Prostate gland (tissue), 2 donors: Measurements from ENCODE around the gene JUNB. TPM values are rescaled to one million over a fixed set of nuclear protein-coding genes. Genes with fewer than 3 reads are reported as not detected.

Source experiments
- DNase-seq: peaks from one replicate; pipeline ENCODE4 v3.0.0-alpha.2; 2019; ENCODE audit warnings: low spot score
- H3K27ac ChIP-seq, 2 donors: fragments of 200-600 bp; sonication (generic); 2 replicates each; pipeline ENCODE4 v1.5.1; 2017 to 2019
- H3K27me3 ChIP-seq: fragments of 200-600 bp; sonication (generic); replicated peaks from 2 replicates; pipeline ENCODE4 v1.5.1; 2019; ENCODE audit not compliant: insufficient read depth
- H3K36me3 ChIP-seq, 2 donors: fragments of 200-600 bp; sonication (generic); 1 replicate in 1 of 2; 2 replicates in 1 of 2; pipeline versions ENCODE4 v1.5.1 to v1.8.1; 2017 to 2019
- H3K4me1 ChIP-seq: fragments of 200-600 bp; sonication (generic); replicated peaks from 2 replicates; pipeline ENCODE4 v1.5.1; 2019
- H3K4me3 ChIP-seq, 2 donors: fragments of 200-600 bp; sonication (generic); 2 replicates each; pipeline ENCODE4 v1.5.1; 2017 to 2019
- H3K9me3 ChIP-seq: fragments of 200-600 bp; sonication (generic); 2 replicates; pipeline ENCODE4 v1.5.1; 2017
- POLR2A ChIP-seq: fragments of 450-650 bp; IDR thresholded peaks from one replicate; pipeline ENCODE4 v1.6.1; 2016; ENCODE audit warnings: antibody characterized with exemption, mild to moderate bottlenecking
- POLR2AphosphoS5 ChIP-seq: sonication (generic); formaldehyde crosslinking; IDR thresholded peaks from one replicate; pipeline ENCODE4 v1.6.1; 2017; ENCODE audit warnings: antibody characterized with exemption
- WGBS: methylation state at CpG from one replicate; pipeline ENCODE4 v1.1.5; 2018; 5-methylcytosine and 5-hydroxymethylcytosine counted together
- intact Hi-C: fragments of 100-400 bp; cut with DNase I; formaldehyde crosslinking; loops from one replicate; pipeline ENCODE4 v1.14.2; 2022
- total RNA-seq, 2 donors: library from RNA; depleted of rRNA; stranded (reverse); fragments of >200 nt; gene quantifications; one replicate each; pipeline ENCODE4 v1.1.0, GENCODE V29; 2016
- TF ChIP-seq, protein P1 (sequence below), 4 experiments: fragments of 200-600 bp in 2 of 4; fragments of 450-650 bp in 2 of 4; sonication (generic) in 2 of 4; IDR thresholded peaks; 1 replicate in 3 of 4; 2 replicates in 1 of 4; pipeline ENCODE4 v1.5.1; 2016 to 2019; ENCODE audit warnings: antibody characterized with exemption in 4 of 4, mild to moderate bottlenecking in 2 of 4, moderate library complexity in 2 of 4

The JUNB gene
- total RNA-seq, 2 donors from 2014 or later = 173 to 290 TPM

GRCh38 chr19:12756150-12756883, 35.0 kb upstream of the JUNB start:
- TF ChIP-seq POLR2AphosphoS5 (no peak), POLR2A (no peak)
- TF ChIP-seq, protein P1, sequence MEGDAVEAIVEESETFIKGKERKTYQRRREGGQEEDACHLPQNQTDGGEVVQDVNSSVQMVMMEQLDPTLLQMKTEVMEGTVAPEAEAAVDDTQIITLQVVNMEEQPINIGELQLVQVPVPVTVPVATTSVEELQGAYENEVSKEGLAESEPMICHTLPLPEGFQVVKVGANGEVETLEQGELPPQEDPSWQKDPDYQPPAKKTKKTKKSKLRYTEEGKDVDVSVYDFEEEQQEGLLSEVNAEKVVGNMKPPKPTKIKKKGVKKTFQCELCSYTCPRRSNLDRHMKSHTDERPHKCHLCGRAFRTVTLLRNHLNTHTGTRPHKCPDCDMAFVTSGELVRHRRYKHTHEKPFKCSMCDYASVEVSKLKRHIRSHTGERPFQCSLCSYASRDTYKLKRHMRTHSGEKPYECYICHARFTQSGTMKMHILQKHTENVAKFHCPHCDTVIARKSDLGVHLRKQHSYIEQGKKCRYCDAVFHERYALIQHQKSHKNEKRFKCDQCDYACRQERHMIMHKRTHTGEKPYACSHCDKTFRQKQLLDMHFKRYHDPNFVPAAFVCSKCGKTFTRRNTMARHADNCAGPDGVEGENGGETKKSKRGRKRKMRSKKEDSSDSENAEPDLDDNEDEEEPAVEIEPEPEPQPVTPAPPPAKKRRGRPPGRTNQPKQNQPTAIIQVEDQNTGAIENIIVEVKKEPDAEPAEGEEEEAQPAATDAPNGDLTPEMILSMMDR (IDR thresholded peaks at IDR 0.05) = no peak
- no peaks in the 10 kb centered on the region for H3K4me1 ChIP-seq
- no peaks in the 10 kb centered on the region for H3K9me3 ChIP-seq
- 91% methylated on average over 19 of the region's 19 CpGs for WGBS
- H3K4me3 ChIP-seq = no peak overlapping the region
- no peaks in the 10 kb centered on the region for H3K36me3 ChIP-seq
- no peak for DNase-seq
- H3K27me3 ChIP-seq = no peaks in the 10 kb centered on the region
- H3K27ac ChIP-seq = no peak overlapping the region
- intact Hi-C loops = no loop called here

DNA sequence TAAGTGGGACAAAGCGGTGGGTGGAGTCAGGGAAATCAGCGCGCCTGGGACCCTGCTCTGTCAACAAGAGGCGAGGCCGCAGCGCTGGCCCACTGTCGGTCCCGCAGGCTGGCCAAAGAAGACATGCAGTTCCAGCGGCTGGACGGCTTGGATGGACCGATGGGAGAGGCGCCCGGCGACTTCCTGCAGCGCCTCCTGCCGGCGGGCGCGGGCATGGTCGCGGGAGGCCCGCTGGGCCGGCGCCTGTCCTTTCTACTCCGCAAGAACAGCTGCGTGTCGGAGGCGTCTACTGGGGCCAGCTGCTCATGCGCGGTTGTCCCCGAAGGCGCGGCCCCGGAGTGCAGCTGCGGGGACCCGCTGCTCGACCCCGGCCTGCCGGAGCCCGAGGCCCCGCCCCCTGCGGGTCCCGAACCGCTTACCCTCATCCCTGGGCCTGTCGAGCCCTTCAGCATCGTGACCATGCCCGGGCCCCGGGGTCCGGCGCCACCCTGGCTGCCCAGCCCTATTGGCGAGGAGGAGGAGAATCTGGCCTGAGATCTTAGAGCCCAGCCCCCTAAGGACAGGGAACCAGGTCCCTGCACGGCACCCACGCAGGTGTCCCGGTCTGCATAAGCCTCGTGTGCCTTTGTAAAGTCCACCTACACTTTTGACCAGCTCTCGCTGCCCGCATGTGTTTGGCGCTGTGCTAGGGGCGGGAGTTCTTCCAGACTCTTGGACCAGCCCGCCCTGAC, 33.6 kb upstream of the JUNB start:
- Histone ChIP-seq H3K4me3 (peak overlapping the region; percentile 4 to 30), H3K27ac (peak overlapping the region; percentile 1 to 5), H3K27me3 (no peaks in the 10 kb centered on the region), H3K9me3 (no peaks in the 10 kb centered on the region), H3K36me3 (peaks cover 0 to 3% of the 10 kb centered on the region in 2 donors), H3K4me1 (no peaks in the 10 kb centered on the region)
- DNase-seq = peak; percentile 40
- 6% methylated on average over 48 of the region's 60 CpGs for WGBS
- intact Hi-C loops = no loop called here
- TF ChIP-seq, protein P1 (IDR thresholded peaks at IDR 0.05) = peak; percentile 59 to 91 (median 77)
- no peak for TF ChIP-seq POLR2A

GRCh38 chr19:12759686-12760085, 31.6 kb upstream of the JUNB start:
- intact Hi-C loops = loop anchor here (5.0 kb wide), 1 partner anchor 88 kb away; no protein-coding TSS in a partner anchor

GRCh38 chr19:12763100-12763499, 28.2 kb upstream of the JUNB start:
- intact Hi-C loops = loop anchor here (5.0 kb wide), 1 partner anchor 84 kb away; no protein-coding TSS in a partner anchor
- DNase-seq = no peak
- Histone ChIP-seq H3K4me1 (no peaks in the 10 kb centered on the region), H3K4me3 (no peak overlapping the region), H3K27me3 (no peaks in the 10 kb centered on the region), H3K36me3 (peaks cover 4 to 5% of the 10 kb centered on the region in 2 donors), H3K27ac (no peak overlapping the region), H3K9me3 (no peaks in the 10 kb centered on the region)
- no peak for TF ChIP-seq POLR2A
- TF ChIP-seq, protein P1 (IDR thresholded peaks at IDR 0.05) = no peak
- TF ChIP-seq POLR2AphosphoS5 = no peak
- WGBS = 94% methylated on average over 11 of the region's 11 CpGs

More at GRCh38 chr19:12759686-12760085, 31.6 kb upstream of the JUNB start:
- no peak for DNase-seq
- H3K27ac ChIP-seq = no peak overlapping the region
- WGBS = 86% methylated on average over 6 of the region's 6 CpGs
- H3K36me3 ChIP-seq = peaks cover 2 to 4% of the 10 kb centered on the region in 2 donors
- no peaks in the 10 kb centered on the region for H3K27me3 ChIP-seq
- no peak overlapping the region for H3K4me3 ChIP-seq
- TF ChIP-seq, protein P1 (IDR thresholded peaks at IDR 0.05) = no peak
- no peak for TF ChIP-seq POLR2AphosphoS5
- no peak for TF ChIP-seq POLR2A
- no peaks in the 10 kb centered on the region for H3K9me3 ChIP-seq
- H3K4me1 ChIP-seq = no peaks in the 10 kb centered on the region
